ENCODE measurements around the gene GRM1.

The GRM1 gene

DNA sequence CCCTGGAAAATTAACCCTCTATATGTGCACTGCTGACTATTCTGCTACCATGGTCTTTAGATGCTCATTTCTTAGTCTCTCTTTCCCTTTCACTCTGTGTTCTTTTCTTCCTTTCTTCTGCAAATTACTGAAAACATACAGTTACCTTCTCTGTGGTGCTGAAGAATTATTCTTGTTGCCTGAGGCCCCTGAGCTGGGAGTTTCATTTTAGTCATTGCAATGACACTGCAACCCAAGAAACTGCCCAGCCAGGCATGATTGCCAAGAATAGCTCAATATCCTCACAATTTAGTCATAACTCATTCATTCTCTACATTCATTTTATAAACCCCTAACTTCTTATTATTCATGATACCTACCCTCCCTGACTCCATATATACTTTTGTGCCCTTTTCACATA, 269.0 kb downstream of the GRM1 start:
- DNase-seq, result no peak
- no peaks in the 10 kb centered on the region for H3K9me3 ChIP-seq (ENCODE audit: severe bottlenecking)
- no peaks in the 10 kb centered on the region for H3K36me3 ChIP-seq
- no peak overlapping the region for H3K4me3 ChIP-seq (ENCODE audit: low read depth, low read length)
- no peak overlapping the region for H3K27ac ChIP-seq
- H3K27me3 ChIP-seq (ENCODE audit: insufficient read depth, low read depth, severe bottlenecking), result no peaks in the 10 kb centered on the region
- TF ChIP-seq, protein P1, sequence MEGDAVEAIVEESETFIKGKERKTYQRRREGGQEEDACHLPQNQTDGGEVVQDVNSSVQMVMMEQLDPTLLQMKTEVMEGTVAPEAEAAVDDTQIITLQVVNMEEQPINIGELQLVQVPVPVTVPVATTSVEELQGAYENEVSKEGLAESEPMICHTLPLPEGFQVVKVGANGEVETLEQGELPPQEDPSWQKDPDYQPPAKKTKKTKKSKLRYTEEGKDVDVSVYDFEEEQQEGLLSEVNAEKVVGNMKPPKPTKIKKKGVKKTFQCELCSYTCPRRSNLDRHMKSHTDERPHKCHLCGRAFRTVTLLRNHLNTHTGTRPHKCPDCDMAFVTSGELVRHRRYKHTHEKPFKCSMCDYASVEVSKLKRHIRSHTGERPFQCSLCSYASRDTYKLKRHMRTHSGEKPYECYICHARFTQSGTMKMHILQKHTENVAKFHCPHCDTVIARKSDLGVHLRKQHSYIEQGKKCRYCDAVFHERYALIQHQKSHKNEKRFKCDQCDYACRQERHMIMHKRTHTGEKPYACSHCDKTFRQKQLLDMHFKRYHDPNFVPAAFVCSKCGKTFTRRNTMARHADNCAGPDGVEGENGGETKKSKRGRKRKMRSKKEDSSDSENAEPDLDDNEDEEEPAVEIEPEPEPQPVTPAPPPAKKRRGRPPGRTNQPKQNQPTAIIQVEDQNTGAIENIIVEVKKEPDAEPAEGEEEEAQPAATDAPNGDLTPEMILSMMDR (IDR thresholded peaks at IDR 0.05; ENCODE audit: low read depth, low read length), result no peak

DNA sequence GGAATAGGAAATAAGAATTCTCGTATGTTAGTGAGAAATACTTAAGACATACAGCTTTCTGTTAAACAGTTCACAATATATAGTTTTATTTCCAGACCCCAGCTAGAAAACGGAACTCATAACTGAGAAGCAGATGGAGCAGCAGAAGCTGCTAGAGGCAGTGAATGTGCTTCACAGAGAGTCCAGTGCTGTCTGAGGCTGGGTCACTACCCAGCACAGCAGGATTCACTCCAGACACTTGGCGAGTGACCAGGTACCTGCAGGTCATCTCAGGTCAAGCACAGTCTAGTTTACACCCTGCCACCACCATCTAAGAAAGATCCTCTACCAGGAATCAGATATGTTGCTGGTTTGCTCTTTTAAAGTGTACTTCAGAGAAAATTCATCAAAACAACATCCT, 271.7 kb downstream of the GRM1 start:
- no peak overlapping the region for H3K4me3 ChIP-seq (ENCODE audit: low read depth, low read length)
- TF ChIP-seq, protein P1 (IDR thresholded peaks at IDR 0.05; ENCODE audit: low read depth, low read length), result no peak
- H3K27me3 ChIP-seq (ENCODE audit: insufficient read depth, low read depth, severe bottlenecking), result no peaks in the 10 kb centered on the region
- H3K36me3 ChIP-seq, result no peaks in the 10 kb centered on the region
- H3K9me3 ChIP-seq (ENCODE audit: severe bottlenecking), result no peaks in the 10 kb centered on the region
- no peak for DNase-seq
- H3K27ac ChIP-seq, result no peak overlapping the region

DNA sequence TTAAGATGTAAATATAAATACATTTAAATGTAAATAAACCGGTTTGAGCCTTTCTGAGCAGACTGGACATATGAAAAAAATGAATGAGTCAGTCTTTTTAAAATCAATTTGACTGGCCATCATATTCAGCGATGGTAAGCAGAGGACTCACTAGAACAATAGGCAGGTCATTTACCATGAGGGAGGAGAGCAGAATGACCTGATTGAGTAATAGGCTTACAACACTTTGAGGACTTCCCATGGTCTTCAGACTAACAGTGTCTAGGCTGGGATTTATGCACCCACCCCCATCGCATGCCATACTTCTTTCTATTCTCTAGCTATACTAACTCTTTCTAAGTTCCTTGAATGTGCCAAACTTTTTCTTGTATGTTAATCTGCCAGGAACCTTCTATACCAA, 272.9 kb downstream of the GRM1 start:
- Histone ChIP-seq H3K27ac (no peak overlapping the region), H3K27me3 (ENCODE audit: insufficient read depth, low read depth, severe bottlenecking) (no peaks in the 10 kb centered on the region), H3K9me3 (ENCODE audit: severe bottlenecking) (no peaks in the 10 kb centered on the region), H3K36me3 (no peaks in the 10 kb centered on the region), H3K4me3 (ENCODE audit: low read depth, low read length) (no peak overlapping the region)
- TF ChIP-seq, protein P1 (IDR thresholded peaks at IDR 0.05; ENCODE audit: low read depth, low read length), result no peak
- DNase-seq, result no peak

DNA sequence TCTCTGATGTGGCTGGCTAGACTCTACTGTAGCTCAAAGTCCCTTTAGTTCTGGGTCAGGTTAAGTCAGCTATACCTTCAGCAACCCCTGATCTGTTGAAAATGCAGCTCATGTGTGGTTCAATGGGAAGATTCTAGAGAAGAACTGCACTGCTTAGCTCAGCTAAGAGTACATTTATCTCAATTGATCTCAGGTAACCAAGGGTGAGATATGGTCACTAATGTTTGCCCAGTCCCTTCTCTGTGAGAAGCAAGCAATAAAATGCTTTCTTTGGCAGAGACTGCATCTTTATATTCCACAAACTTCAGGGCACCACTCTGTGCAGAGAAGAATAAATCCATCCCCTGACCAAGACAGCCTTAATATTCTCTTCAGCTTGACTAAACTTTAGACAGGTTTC, 274.1 kb downstream of the GRM1 start:
- no peaks in the 10 kb centered on the region for H3K36me3 ChIP-seq
- no peaks in the 10 kb centered on the region for H3K9me3 ChIP-seq (ENCODE audit: severe bottlenecking)
- H3K4me3 ChIP-seq (ENCODE audit: low read depth, low read length), result no peak overlapping the region
- no peaks in the 10 kb centered on the region for H3K27me3 ChIP-seq (ENCODE audit: insufficient read depth, low read depth, severe bottlenecking)
- no peak overlapping the region for H3K27ac ChIP-seq
- no peak for DNase-seq
- TF ChIP-seq, protein P1 (IDR thresholded peaks at IDR 0.05; ENCODE audit: low read depth, low read length), result no peak

DNA sequence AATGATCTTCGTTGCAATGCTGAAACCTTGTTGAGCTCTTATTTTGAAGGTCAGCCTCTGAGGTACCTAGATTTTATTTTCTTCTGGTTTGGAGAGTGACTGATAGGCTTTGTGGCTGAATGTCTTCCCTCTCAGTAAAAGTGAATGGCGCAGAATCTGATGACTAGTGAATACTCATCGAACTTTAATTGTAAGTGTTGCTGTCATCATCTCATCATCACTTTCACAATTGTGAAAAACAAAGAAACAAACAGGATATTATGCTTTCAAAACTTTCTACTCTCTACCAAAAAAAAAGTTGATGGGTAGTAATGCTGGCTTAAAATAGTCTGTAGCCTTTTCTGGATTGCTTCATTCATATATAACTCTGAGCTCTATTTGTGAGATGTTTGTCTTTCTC, 275.3 kb downstream of the GRM1 start:
- DNase-seq, result no peak
- no peaks in the 10 kb centered on the region for H3K9me3 ChIP-seq (ENCODE audit: severe bottlenecking)
- no peaks in the 10 kb centered on the region for H3K27me3 ChIP-seq (ENCODE audit: insufficient read depth, low read depth, severe bottlenecking)
- no peaks in the 10 kb centered on the region for H3K36me3 ChIP-seq
- no peak overlapping the region for H3K27ac ChIP-seq
- no peak overlapping the region for H3K4me3 ChIP-seq (ENCODE audit: low read depth, low read length)
- TF ChIP-seq, protein P1 (IDR thresholded peaks at IDR 0.05; ENCODE audit: low read depth, low read length), result no peak

DNA sequence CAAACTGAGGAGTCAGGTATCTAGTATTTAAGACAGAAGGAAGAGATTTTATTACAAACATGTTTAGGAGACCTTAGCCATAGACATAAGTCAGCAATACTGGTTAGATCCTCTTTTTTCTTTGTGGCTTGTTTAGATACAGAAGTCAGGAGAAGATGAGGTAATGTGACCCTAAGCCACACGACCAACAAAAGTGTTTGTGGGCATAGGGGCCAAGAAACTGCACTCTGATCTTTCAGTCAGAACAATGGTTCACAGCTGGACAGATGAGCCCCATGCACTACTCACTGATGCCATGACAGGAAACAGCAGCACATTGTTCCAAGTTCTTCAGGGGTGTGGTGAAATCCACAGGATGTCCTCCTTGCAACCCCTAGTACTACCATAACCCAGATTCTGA, 276.2 kb downstream of the GRM1 start:
- H3K9me3 ChIP-seq (ENCODE audit: severe bottlenecking), result no peaks in the 10 kb centered on the region
- TF ChIP-seq, protein P1 (IDR thresholded peaks at IDR 0.05; ENCODE audit: low read depth, low read length), result no peak
- H3K36me3 ChIP-seq, result no peaks in the 10 kb centered on the region
- no peak overlapping the region for H3K27ac ChIP-seq
- no peak for DNase-seq
- no peak overlapping the region for H3K4me3 ChIP-seq (ENCODE audit: low read depth, low read length)
- no peaks in the 10 kb centered on the region for H3K27me3 ChIP-seq (ENCODE audit: insufficient read depth, low read depth, severe bottlenecking)
